ENCODE measurements around the gene ZNF574.
A peak's percentile ranks its signal among the peaks of the same experiment; 100 is the strongest.

Gene ZNF574

GRCh38 chr19:42125536-42125935, 49.6 kb downstream of the ZNF574 start:
- TF ChIP-seq CTCF (IDR thresholded peaks at IDR 0.05): no peak
- no peak overlapping the region for H3K4me3 ChIP-seq
- no peak overlapping the region for H3K27ac ChIP-seq
- DNase-seq (ENCODE audit: low spot score): no peak

- no peak overlapping the region for H3K27ac ChIP-seq
- DNase-seq (ENCODE audit: low spot score): no peak
- H3K4me3 ChIP-seq: no peak overlapping the region
- no peak for TF ChIP-seq CTCF (IDR thresholded peaks at IDR 0.05)
Observed at GRCh38 chr19:42126574-42126973, 50.6 kb downstream of the ZNF574 start.

GRCh38 chr19:42129399-42130253, 53.7 kb downstream of the ZNF574 start:
- no peak for DNase-seq (ENCODE audit: low spot score)
- no peak for TF ChIP-seq CTCF (IDR thresholded peaks at IDR 0.05)
- Histone ChIP-seq H3K4me3 (peak overlapping the region; percentile 18), H3K27ac (peak overlapping the region in 1 of 2 donors; percentile 50)

- H3K27ac ChIP-seq: peak overlapping the region in 1 of 2 donors; percentile 50
- peak overlapping the region; percentile 18 for H3K4me3 ChIP-seq
- DNase-seq (ENCODE audit: low spot score): no peak
- no peak for TF ChIP-seq CTCF (IDR thresholded peaks at IDR 0.05)
Observed at GRCh38 chr19:42130254-42130573, 54.2 kb downstream of the ZNF574 start.
